Measurements from ENCODE around the gene UPF3A. TPM values are rescaled to one million over a fixed set of nuclear protein-coding genes. Genes with fewer than 3 reads are reported as not detected.
"Not testable (repeated sequence)": the region's sequence is repeated elsewhere in the genome, so short reads cannot be mapped to it uniquely, and the experiment has no call there.

Gene UPF3A
- 100 to 1,000 TPM in 2 of 3 donors, 10 to 100 TPM in 1; 91.9 to 105 (median 103) TPM for polyA plus RNA-seq (ENCODE audit: insufficient read length in 3 of 3)

- DNase-seq (ENCODE audit: low read depth in 3 of 3, low spot score in 2 of 3), result peak; percentile 75 to 94 (median 86)
Measured at GRCh38 chr13:114281351-114282040, at the start of gene UPF3A. TSS of gene UPF3A (plus strand) at chr13:114281601. CDS start at chr13:114281640, 39 bp downstream.

DNA sequence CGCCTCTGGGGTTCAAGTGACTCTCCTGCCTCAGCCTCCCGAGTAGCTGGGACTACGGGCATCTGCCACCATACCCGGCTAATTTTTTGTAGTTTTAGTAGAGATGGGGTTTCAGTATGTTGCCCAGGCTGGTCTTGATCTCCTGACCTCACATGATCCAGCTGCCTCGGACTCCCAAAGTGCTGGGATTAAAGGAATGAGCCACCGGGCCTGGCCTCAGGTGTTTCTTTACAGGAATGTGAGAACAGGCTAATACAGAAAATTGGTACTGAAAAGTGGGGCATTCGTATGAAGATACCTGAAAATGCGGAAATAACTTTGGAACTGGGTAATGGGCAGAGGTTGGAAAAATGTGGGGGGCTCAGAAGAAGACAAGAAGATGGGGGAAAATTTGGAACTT lies 49.5 kb upstream of the UPF3A start:
- no peak for DNase-seq (ENCODE audit: low read depth in 3 of 3, low spot score in 2 of 3)

DNA sequence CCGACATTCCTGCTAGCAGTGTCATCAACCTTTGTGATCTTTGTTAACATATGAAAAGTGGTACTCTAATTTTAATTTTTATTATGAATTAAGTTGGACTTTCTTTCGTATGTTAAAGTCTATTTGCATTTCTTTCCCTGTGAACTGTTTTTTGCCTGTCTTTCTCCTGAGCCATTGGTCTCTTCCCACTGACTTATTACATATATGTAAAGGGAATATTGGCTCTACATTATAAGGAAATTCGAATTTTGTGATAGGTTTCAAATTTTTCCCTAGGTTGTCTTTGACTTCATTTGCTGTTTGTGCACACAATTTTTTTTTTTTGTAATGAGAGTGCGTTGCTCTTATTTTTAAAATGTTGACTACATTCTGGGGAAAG lies 47.1 kb upstream of the UPF3A start:
- no peak for DNase-seq (ENCODE audit: low read depth in 3 of 3, low spot score in 2 of 3)

- DNase-seq (ENCODE audit: low read depth in 3 of 3, low spot score in 2 of 3), result peak; percentile 36 to 81 (median 79)
Measured at GRCh38 chr13:114234645-114235421, 46.6 kb upstream of the UPF3A start, which contains the start of gene CDC16. TSS of gene CDC16 (plus strand) at chr13:114234897. CDS start at chr13:114235085, 188 bp downstream.

DNA sequence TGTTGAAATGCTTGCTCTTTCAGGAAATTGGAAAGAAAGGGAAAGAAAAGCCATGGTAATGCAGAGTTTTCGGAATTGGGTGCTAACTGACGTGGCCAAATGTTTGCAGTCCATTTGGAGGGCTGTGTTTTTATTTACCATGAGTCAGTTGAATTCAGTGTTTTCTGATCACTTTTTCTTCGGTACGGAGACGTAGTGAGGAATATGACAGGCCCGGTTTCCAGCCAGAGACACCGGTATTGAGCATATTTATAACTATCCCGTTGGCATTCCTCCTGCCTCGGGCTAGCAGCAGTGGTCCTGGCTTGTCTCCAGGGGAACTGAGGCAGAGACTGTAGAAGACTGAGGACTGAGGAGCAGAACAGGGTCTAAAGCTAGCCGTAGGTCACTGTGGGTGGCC lies 45.7 kb upstream of the UPF3A start:
- DNase-seq (ENCODE audit: low read depth in 3 of 3, low spot score in 2 of 3), result no peak

GRCh38 chr13:114236227-114236626 lies 45.2 kb upstream of the UPF3A start:
- DNase-seq (ENCODE audit: low read depth in 3 of 3, low spot score in 2 of 3), result no peak

DNA sequence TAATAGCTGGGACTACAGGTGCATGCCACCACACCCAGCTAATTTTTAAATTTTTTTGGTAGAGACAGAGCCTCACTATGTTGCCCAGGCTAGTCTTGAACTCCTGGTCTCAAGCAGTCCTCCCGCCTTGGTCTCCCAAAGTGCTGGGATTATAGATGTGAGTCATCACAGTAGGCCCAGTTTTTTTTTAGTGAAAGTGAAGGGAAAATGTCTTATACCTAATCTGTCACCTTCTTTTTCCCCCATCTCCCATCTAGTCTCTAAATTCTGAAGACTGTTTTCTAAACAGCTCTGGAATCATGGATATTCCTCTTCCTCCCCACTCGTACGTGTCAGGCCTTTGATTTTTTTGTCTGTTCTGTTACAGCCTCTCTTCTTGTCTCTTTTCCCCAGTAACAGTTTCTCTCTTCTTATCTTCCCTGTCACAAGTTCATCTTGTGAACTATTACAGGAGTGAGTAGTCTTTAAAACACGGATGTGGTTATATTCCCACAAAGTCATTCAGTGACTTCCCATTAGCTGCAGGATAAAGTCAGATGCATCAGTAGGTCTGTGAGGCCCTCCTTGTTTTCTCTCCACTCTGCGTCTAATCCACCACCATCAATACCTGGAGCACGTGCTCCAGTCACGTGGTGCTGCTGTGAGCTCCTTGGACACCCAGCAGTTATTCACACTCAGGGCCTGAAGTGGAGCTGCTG lies 43.8 kb upstream of the UPF3A start:
- DNase-seq (ENCODE audit: low read depth in 3 of 3, low spot score in 2 of 3), result no peak

GRCh38 chr13:114241918-114242317 lies 39.5 kb upstream of the UPF3A start:
- DNase-seq (ENCODE audit: low read depth in 3 of 3, low spot score in 2 of 3), result no peak

GRCh38 chr13:114243971-114244370 lies 37.4 kb upstream of the UPF3A start:
- no peak for DNase-seq (ENCODE audit: low read depth in 3 of 3, low spot score in 2 of 3)

DNA sequence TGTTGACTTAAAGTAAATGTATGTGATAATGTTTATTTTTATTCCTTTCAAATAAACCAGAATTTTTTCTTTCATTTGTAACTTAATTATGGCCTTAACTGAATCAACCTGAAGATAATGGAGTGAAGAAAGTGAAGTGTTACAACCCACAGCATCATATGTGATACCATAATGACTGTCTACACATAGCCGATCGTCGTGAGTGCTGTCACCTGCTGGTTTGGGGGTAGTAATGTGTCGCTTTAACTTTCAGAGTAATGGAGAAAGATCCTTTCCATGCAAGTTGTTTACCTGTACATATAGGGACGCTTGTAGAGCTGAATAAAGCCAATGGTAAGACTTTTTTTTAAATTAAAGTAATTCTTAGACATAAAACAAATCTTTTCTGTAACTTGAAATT lies 36.8 kb upstream of the UPF3A start:
- no peak for DNase-seq (ENCODE audit: low read depth in 3 of 3, low spot score in 2 of 3)

- DNase-seq (ENCODE audit: low read depth in 3 of 3, low spot score in 2 of 3), result no peak
Measured at GRCh38 chr13:114248011-114248410, 33.4 kb upstream of the UPF3A start.

GRCh38 chr13:114249077-114249476 lies 32.3 kb upstream of the UPF3A start:
- DNase-seq (ENCODE audit: low read depth in 3 of 3, low spot score in 2 of 3), result no peak

GRCh38 chr13:114251639-114252440 lies 29.6 kb upstream of the UPF3A start:
- DNase-seq (ENCODE audit: low read depth in 3 of 3, low spot score in 2 of 3), result not testable (repeated sequence)

GRCh38 chr13:114256547-114256946 lies 24.9 kb upstream of the UPF3A start:
- DNase-seq (ENCODE audit: low read depth in 3 of 3, low spot score in 2 of 3), result no peak

- no peak for DNase-seq (ENCODE audit: low read depth in 3 of 3, low spot score in 2 of 3)
Measured at GRCh38 chr13:114257014-114257413, 24.4 kb upstream of the UPF3A start.

DNA sequence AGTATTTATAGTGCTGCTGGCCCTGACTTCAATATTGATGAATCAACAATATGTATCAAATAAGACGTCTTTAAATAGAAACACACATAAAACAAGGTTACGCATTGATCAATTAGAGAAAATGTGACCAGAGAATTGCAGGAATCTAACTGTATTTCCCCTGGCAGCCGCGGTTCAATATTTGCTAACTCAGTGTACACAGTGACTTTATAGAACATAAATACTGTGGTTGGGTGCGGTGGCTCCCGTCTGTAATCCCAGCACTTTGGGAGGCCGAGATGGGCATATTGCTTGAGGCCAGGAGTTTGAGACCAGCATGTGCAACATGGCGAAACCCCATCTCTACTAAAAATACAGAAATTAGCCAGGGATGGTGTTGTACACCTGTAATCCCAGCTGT lies 22.8 kb upstream of the UPF3A start:
- DNase-seq (ENCODE audit: low read depth in 3 of 3, low spot score in 2 of 3), result no peak

GRCh38 chr13:114259374-114259773 lies 22.0 kb upstream of the UPF3A start:
- no peak for DNase-seq (ENCODE audit: low read depth in 3 of 3, low spot score in 2 of 3)

GRCh38 chr13:114259974-114260373 lies 21.4 kb upstream of the UPF3A start:
- no peak for DNase-seq (ENCODE audit: low read depth in 3 of 3, low spot score in 2 of 3)

GRCh38 chr13:114260814-114261213 lies 20.6 kb upstream of the UPF3A start:
- no peak for DNase-seq (ENCODE audit: low read depth in 3 of 3, low spot score in 2 of 3)

DNA sequence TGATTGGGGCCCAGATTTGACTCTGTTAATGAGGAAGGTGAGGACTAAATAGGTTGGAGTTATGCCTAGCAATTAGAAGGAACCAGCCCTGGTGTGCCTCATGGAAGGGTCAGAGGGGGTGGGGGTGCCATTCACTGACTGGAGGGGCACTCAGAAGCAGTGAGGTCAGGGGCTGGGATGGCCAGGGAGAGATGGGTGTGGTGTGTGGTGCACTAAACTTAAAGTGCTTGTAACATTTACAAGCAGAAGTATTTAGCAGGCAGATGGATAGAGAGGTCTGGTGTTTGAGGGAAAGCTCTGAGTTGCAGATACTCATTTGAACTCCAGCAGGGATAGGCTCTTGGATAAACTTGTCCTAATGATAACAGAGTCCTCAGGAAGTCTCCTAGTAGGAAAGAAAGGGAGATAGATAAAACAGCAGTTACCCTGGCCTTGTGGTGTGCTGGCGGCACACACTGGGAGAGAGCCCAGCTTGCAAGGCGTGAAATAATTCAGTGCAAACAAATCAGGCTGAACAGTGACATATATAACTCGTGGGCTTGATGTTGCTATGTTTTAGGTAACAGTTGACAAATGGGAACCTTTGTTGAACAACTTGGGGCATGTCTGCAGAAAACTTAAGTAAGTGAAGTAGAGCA lies 20.0 kb upstream of the UPF3A start:
- DNase-seq (ENCODE audit: low read depth in 3 of 3, low spot score in 2 of 3), result no peak
